Melanocyte of skin (primary cell): ENCODE measurements around the gene POU4F3. TPM values are rescaled to one million over a fixed set of nuclear protein-coding genes. Genes with fewer than 3 reads are reported as not detected.

Experiments used
- total RNA-seq, 2 donors: library from RNA; depleted of rRNA; stranded (reverse); fragments of >200 nt; gene quantifications; 2 replicates each; pipeline ENCODE4 v1.2.3, GENCODE V29; 2012

Gene POU4F3
- total RNA-seq = under 1 TPM in 1 of 2 donors, not detected in 1; 0.34 TPM

GRCh38 chr5:146338774-146339714 lies at the start of gene POU4F3:
TSS of gene POU4F3 (plus strand) at chr5:146338839. CDS start at chr5:146339113, 274 bp downstream.

Other genes starting within 250 kb of the POU4F3 start
- gene PLAC8L1, start 233.3 kb upstream of the POU4F3 start, total RNA-seq = not detected
- 100 to 1,000 TPM in 1 of 2 donors, 10 to 100 TPM in 1; 85.7 to 123 TPM for gene LARS1, start 156.2 kb upstream of the POU4F3 start, total RNA-seq
- 10 to 100 TPM; 14.5 to 18.6 TPM for gene RBM27, start 135.2 kb upstream of the POU4F3 start, total RNA-seq
- 10 to 100 TPM; 43.0 to 58.3 TPM for gene TCERG1, start 108.5 kb downstream of the POU4F3 start, total RNA-seq
- gene GPR151, start 177.4 kb downstream of the POU4F3 start, total RNA-seq = not detected